GM21390 (cell line): ENCODE data around the gene ARL3.
"Not testable (repeated sequence)": the region's sequence is repeated elsewhere in the genome, so short reads cannot be mapped to it uniquely, and the experiment has no call there.

Source experiments
- ATAC-seq: cut with Tn5 transposase; IDR thresholded peaks from one replicate; pipeline ENCODE4 v1.9.1; 2021; ENCODE audit not compliant: unreplicated experiment

Gene ARL3

DNA sequence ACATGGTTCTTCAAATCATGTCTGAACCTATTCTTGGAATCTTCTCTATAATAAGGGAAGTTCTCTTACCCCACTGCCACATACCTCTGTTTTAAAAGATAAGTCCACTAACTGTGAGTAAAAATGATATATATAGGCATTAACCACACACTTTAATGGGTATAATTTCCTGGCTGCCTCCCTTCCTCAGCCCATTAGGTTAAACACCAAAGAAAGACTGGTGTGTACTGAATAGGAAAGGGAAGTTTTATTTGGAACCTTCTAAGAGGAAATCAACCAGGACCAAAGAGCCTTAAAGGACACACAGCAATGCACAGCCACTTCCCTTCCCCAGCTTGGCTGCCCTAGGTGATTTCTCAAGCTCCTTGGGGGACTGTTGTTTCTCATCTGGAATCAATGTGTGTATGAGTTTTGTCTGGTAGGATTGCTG, 24.5 kb upstream of the ARL3 start:
- no peak for ATAC-seq

DNA sequence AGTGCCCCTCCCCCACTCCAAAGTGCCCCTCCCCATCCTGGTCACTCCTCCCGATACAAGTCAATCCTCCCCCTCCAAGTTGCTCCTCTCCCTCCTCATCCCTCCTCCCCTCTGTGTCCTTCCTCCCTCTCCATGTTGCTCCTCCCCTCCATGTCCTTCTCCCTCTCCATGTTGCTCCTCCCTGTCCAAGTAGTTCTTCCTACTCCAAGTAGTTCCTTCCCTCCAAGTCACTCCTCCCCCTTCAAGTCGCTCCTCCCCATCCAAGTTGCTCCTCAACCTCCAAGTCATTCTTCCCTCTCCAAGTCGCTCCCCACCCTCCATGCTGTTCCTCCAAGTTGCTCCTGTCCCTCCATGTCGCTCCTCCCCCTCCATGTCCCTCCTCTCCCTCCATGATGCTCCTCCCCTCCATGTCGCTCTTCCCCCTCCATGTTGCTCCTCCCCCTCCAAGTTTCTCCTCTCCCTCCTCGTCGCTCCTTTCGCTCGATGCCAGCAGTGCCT, 20.9 kb upstream of the ARL3 start:
- ATAC-seq: no peak

DNA sequence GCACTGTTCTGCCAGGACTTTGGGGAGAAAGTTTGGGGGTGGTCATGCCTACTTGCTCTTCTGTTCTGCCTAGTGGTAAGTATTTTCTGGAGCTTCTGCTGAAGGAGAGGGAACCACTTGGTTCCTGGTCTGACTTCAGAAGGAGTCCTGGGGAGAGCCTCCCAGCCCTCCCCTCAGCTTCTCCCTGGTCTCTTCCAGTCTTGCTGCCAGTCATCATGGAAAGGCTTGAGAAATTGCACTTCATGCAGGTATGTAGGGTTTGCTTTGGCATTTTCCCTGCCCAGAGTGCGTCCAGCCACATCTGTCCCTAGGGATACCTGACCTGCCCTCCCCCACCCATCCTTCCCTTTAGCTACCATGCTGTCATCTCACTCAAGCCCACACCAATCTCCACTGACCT, 18.5 kb upstream of the ARL3 start:
- no peak for ATAC-seq

DNA sequence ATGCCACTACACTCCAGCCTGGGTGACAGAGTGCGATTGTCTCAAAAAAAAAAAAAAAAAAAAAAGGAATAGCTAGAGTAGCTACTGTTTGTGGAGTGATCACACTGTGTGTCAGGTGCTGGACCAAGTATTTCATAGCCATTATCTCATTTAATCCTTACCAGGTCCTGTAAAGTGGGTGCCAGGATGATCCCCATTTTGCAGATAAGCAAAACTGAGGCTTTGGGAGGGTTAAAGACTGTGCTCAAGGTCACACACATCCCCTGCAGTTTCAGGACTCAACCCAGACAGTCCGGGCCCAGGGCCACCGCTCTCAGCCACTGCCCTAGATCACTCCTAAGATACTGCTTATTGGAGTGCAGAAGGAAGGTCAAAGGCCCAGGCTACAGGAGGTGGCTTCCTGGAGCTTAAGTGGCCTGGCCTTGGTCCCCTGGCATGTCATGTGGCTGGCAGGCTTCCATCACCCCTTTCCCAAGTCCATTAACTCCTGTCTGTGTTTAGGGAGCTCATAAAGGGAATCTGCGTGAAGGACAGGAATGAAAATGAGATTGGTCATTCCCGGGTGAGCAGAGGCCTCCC, 17.1 kb upstream of the ARL3 start:
- ATAC-seq: no peak

DNA sequence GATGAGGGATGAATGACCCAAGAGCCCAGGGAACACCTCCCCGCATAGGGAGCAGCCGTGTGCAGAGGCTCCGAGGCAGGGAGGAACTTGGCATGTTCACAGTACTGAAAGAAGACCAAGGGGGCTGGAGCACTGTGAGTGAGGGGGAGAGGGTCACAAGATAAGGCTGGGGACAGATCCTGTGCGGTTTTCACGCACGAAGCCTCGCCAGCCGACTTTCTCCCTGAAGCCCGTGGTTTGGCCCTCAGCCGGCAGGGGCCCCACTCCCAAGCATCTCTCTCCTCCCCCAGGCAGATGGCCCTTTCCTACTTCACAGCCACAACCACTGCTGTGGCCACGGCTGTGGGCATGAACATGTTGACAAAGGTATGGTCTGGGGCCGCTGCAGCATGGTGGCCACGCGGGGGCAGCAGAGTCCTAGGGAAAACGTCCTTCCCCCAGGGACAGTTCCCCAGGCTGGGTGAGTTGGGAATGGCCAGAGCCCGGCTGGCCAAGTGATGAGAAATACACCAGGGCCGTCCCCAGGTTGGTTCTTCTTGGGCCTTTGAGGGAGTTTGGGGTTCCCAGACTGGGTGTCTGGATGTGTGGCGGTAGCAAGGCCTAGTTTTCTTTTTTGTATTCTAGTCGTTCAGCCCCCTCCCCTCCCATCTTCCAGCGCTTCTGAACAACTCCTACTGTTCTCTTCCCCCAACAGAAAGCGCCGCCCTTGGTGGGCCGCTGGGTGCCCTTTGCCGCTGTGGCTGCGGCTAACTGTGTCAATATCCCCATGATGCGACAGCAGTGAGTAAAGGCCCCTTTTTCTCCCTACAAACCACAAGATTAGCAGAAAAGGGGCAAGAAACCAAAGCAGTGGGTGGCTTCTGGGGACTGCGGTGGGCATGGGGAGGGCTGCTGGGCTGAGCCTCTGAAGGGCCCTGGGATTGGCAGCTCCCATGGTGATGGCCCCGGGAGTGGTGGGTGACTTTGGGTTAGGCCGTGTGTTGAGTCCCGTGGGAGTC, 15.1 kb upstream of the ARL3 start:
- no peak for ATAC-seq

DNA sequence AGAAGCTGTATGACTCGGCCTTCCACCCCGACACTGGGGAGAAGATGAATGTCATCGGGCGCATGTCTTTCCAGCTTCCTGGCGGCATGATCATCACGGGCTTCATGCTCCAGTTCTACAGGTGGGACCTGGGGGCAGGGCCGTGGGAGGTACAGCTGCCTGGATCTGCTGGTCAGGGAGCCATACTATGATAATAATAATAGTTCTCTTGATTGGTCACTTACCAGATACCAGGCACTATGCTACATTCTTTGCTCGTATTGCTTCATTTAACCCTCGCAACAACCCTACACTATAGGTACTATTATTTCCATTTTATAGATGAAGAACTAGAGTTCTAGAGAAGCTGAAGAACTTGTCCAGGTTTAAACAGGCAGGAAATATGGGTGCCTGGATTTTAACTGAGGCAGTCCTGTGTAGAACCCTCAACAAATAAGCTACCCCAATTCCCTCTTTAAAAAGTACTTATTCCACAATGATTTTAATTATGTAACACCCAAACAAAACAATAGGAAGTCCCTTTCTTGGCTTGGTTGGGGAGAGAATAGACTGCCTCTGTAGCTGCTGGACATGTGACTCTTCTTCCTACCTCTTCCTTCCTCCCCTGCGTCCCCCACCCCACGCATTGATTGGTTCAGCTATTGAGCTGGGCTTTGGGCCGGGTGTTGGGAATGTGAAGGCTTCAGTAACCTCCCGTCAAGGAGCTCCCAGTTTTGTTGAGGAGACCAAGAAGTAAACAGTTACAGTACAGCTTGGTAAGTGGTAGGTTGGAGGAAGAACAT, 13.0 kb upstream of the ARL3 start:
- no peak for ATAC-seq

DNA sequence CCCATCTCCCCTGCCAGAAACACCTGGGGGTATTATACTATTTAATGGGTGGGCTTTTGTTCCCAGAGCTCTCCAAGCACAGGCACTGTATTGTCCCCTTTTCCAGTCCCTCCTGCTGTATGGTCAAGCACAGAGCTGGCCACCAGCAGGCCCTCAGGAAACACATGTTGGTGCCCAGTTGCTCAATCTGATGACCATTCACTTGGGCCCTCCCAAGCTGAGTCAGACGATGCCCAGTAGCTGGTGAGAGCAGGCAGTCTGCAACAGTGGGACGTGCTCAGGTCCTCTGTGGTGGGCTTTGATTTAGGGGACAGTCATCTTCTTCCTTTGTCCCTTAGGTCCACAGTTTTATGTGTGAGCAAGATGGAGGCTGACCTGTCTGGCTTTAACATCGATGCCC, 12.1 kb upstream of the ARL3 start:
- no peak for ATAC-seq

DNA sequence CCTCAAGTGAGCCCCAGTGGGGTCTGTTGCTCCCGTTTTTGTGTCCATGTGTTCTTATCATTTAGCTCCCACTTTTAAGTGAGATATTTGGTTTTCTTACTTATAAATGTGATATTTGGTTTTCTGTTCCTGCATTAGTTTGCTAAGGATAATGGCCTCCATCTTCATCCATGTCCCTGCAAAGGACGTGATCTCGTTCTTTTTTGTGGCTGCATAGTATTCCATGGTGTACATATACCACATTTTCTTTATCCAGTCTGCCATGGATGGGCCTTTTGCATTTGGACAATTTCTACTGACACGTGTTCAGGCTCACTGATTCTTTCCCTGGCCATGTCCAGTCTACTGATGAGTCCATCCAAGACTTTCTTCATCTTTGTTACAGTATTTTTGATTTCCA, 9.8 kb upstream of the ARL3 start:
- no peak for ATAC-seq

DNA sequence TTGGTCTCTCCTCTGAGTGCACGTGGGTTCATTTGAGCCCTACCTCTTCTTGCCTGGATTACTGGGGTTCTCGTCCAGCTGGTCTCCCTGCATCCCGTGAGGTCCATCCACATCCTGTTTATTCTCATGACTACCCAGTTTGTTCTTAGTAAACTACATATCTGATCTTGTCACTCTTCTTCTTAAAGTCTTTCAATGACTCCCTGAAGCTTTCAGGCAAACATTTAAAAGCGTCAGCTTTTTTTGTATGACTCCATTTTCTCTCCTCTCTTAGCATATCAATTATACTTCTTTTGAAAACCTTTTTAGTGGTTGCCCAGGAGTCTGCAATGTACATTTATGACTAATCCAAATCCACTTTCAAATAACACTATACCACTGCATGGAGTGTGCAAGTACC, 7.8 kb upstream of the ARL3 start:
- no peak for ATAC-seq

DNA sequence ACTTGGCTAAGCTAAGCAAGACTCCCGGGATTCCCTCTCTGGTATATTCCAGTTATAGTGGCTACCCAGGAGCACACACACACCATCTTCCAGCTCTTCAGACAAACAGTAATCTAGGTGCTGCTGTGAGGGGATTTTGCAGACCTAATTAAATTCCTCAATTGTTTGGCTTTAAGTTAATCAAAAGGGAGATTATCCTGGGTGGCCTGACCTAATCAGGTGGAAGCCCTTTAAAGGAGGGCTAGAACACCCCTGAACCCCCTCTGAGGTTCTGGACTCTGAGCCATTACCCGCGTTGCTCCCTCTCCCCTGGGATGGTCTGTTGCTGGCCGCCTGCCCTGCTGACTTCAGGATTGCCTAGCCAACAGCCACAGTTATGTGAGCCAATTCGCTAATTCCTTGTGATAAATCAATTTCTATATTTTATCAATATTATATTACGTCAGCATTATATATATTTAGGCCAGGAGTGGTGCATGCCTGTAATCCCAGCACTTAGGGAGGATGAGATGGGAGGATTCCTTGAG, 6.6 kb upstream of the ARL3 start:
- ATAC-seq: no peak

DNA sequence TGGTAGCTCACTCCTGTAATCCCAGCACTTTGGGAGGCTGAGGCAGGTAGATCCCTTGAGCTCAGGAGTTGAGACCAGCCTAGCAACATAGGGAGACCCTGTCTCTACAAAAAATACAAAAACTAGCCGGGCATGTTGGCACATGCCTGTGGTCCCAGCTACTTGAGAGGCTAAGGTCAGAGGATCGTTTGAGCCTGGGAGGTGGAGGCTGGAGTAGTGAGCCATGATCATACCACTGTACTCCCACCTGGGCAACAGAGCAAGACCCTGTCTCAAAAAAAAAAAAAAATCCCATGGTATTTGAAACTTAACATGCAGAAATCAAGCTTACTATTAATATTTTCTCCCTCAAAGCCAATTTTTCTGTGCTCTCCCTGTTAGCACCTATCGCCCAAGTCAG, 6.1 kb upstream of the ARL3 start:
- ATAC-seq: no peak

DNA sequence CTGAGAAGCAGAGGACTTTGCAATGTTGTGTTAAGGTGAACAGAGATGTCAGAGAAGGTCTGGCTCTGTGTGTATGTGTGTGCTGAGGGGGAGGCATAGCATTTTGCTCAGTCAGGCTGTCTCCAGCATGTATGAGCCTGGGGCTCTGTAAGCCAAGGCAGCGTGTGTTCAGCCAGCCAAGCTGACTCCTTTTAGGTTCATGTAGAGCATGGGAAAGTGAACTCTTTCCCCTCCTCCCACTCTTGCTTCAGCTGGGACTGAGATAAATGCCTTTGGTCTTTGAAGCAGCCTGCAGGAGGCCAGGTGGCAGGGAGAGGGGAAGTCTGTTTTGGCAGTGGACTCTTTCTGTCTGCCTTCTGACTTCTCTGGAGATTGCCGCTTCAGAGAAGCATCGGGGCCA, 4.0 kb upstream of the ARL3 start:
- ATAC-seq: no peak

DNA sequence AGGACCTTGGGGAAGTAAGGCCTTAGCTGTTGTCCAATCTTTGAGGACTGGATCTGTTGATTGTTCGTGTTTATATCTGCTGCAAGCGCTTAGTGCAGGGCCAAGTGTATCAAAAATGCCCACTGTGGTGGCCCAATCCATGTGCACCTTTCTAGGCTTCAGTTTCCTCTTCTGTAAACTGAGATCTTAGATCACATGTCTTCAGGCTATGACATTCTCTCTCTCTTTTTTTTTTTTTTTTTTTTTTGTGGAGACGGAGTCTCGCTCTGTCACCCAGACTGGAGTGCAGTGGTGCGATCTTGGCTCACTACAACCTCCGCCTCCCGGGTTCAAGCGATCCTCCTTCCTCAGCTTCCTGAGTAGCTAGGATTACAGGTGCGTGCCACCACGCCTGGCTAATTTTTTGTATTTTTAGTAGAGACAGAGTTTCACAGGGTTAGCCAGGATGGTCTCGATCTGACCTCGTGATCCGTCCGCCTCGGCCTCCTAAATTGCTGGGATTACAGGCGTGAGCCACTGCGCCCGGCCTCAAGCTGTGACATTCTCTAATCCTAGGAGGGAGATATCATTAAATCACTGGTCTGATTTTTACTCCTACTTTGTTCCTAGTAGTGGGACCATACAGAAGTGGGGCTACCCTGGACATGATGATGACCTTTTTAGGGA, 2.8 kb upstream of the ARL3 start:
- not testable (repeated sequence) for ATAC-seq

DNA sequence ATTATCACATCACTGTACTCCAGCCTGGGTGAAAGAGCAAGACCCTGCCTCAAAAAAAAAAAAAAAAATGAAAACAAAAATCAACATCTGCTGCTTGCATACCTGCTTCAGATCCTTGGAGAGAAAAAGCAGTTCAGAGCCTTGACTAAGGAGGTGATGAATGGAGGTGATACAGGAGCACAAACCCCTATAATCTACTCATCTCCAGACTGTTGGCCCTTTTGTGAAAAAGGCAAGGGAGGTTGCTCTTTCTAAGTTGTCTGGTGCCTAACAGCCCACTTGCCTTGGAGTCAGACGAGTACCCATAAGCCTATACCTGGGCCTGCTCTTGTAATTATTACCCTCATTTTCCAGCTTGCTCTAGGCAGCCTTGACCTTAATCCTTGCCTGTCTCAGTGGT, 1.7 kb upstream of the ARL3 start:
- ATAC-seq: no peak

DNA sequence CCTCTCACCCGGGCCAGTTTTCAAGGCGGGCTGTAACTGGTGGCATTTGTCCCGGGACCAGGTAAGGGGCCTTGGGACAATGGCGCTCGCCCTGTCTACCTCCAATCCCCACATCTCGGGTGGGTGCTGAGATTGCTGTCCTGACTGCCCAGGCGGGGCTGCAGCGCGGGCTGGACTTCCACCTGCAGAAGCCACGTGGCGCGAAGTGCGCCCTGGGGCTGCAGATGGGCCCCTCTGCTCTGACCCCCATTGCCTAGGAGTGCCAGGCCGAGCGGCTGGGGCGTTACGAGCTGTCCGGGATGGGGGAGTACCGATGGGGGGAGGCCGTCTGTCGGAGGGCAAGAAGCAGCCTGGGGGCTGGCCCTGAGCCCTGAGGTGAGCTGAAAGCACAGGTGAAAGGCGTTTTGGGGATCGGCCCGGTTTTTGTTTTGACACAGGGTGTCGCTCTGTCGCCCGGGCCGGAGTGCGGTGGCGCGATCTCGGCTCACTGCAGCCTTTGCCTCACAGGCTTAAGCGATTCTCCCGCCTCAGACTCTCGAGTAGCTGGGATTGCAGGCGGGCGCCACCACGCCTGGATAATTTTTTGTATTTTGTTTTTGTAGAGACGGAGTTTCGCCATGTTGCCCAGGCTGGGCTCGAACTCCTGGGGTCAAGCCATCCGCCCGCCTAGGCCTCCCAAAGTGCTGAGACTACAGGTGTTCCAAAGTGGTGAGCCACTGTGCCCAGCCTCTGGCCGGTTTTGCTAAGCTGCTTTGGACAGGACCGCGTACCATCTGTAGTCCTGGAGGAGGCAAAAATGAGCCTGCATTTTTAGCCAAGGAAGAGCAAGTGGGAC, 641 bp upstream of the ARL3 start, which contains the start of gene SFXN2:
TSS of gene SFXN2 (plus strand) at position 16 of the 835 bp plus-strand sequence. CDS start 12,001 bp downstream, outside the sequence.
- ATAC-seq: peak; percentile 26

DNA sequence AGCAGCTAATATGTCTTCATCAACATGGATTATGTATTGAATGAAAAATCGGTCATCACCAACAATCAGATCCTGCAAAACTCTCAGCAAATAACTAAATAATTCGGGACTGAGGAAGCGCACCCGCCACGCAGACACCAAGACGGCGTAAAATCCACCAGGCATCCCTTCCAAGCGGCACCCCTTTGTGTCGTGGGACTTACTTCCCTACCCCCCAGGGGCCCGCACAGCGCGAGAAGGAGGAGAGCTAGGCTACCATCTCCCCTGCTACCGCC, 721 bp downstream of the ARL3 start:
- peak; percentile 38 for ATAC-seq

DNA sequence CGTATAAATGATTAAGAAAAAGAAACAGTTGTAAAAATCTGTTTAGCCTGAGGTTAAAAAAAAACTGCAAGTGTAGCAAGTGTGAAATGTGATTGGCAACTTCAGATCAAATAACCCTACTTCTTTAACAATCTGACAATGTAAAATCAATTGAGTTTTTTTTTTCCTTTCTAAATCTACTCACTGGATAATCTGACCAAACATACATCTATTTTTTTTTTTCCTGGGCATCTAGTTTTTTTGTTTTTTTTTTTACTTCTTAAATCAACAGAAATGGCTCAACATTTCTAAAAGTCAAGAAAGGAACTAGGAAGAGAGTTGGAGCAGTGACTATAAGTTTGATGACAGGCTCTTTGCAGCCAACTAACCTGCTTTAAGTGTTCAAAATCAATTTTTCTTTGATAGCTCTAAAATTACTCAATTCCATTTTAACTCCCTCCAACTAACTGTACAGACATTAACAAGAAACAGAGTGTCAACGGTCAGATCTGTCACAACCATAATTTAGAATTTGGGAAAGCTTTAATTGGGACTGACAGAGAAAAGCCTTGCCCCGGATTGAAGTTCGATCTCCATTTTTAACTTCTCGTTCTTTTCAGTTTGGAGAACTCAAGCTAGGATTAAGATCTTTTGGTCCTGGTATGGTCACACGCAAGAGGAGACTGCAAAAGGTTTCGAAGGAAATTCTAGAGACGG, 1.2 kb downstream of the ARL3 start:
- no peak for ATAC-seq

DNA sequence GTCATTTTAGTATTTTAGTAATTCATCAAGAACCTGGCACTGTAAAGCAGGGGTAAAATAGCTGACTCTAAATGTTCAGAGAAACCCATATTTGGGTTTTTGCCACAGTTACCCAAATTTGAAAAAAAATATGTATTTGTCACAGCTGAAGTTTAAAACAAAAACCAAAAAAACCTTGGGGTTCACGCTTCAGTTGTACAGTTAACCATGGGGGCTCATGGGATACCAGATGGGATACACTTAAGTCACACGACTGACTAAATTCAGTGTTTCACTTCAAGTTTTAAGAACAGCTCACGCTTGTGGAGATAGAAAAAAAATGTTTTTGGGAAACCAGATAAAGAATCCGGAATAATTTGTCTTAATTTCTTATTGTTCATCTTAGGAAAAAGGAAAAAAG, 2.1 kb downstream of the ARL3 start:
- ATAC-seq: no peak

DNA sequence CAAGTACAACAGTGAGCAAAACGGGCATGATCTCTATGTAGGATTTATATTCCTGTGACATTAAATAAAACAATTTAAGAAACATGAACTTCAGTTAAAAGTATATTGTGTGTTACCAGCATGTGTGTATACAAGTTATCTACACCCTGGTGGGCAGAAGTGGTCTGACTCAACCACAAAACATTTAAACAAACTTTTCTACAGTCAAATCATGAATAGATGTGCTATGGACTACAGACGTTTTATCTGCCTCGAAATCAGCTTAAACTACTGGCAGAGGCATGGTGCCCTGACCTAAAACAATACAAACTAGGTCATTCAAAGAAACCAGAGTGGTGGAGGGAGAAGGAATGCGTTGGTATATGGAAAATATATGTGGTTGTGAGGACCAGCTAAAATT, 3.6 kb downstream of the ARL3 start:
- no peak for ATAC-seq
